H1 (cell line): Measurements from ENCODE around the gene FAM9C. TPM values are rescaled to one million over a fixed set of nuclear protein-coding genes. Genes with fewer than 3 reads are reported as not detected.

Source experiments
- CTCF ChIA-PET: fragments of 300-600 bp; sonication (Branson Sonifier 250); formaldehyde crosslinking; loops from one replicate; lab custom pipeline; 2021; ENCODE audit not compliant: partially characterized antibody; lab: Charles Lee
- POLR2A ChIA-PET: fragments of 300-600 bp; sonication (Branson Sonifier 250); formaldehyde crosslinking; loops from one replicate; lab custom pipeline; 2021; ENCODE audit warnings: inconsistent platforms; ENCODE audit not compliant: partially characterized antibody; lab: Charles Lee
- DNase-seq, 2 experiments: peaks; one replicate each; pipeline versions ENCODE4 v3.0.0 to v3.0.0-alpha.2; 2010 to 2022; ENCODE audit warnings: low spot score in 2 of 2, low read depth in 1 of 2, mixed read lengths in 1 of 2
- FAIRE-seq: peaks from 2 replicates; lab custom pipeline; 2011; peaks lifted over from hg19 to GRCh38; lab: Jason Lieb, UNC
- H2AFZ ChIP-seq: 2 replicates; pipeline ENCODE4 v1.8.1; 2012; ENCODE audit warnings: low read length, inconsistent platforms
- H2AK5ac ChIP-seq: 2 replicates; pipeline ENCODE4 v1.6.1; 2013; ENCODE audit warnings: low read depth, low read length
- H2BK120ac ChIP-seq: replicated peaks from 2 replicates; pipeline ENCODE3; 2013; ENCODE audit warnings: low read depth, low read length, inconsistent platforms
- H2BK12ac ChIP-seq: 2 replicates; pipeline ENCODE4 v1.6.1; 2013; ENCODE audit warnings: low read depth, low read length
- H2BK15ac ChIP-seq: 2 replicates; pipeline ENCODE4 v1.6.1; 2013; ENCODE audit warnings: low read length
- H2BK20ac ChIP-seq: 2 replicates; pipeline ENCODE4 v1.6.1; 2013; ENCODE audit warnings: low read length
- H2BK5ac ChIP-seq: 2 replicates; pipeline ENCODE4 v1.6.1; 2013; ENCODE audit warnings: low read depth, low read length
- H3K14ac ChIP-seq: 2 replicates; pipeline ENCODE4 v1.6.1; 2013; ENCODE audit warnings: inconsistent platforms; ENCODE audit not compliant: insufficient read length
- H3K18ac ChIP-seq: 2 replicates; pipeline ENCODE4 v1.6.1; 2013; ENCODE audit warnings: low read length; ENCODE audit errors: extremely low read depth
- H3K23ac ChIP-seq: 2 replicates; pipeline ENCODE4 v1.6.1; 2013; ENCODE audit warnings: inconsistent platforms; ENCODE audit not compliant: insufficient read length
- H3K23me2 ChIP-seq: 2 replicates; pipeline ENCODE4 v1.6.1; 2013; ENCODE audit warnings: low read depth, low read length
- H3K27ac ChIP-seq: 2 replicates; pipeline ENCODE4 v1.6.1; 2011; ENCODE audit warnings: low read depth, low read length, inconsistent platforms
- H3K27me3 ChIP-seq, 4 experiments: replicated peaks in 1 of 4; 1 replicate in 1 of 4; 2 replicates in 3 of 4; pipeline versions ENCODE4 v1.6.1 to v1.8.1; 2011 to 2013; ENCODE audit warnings: low read length in 3 of 4, mild to moderate bottlenecking in 3 of 4, inconsistent platforms in 2 of 4, mixed read lengths in 2 of 4, moderate library complexity in 1 of 4; ENCODE audit not compliant: control insufficient read depth in 3 of 4, insufficient read depth in 3 of 4; ENCODE audit errors: extremely low read depth in 1 of 4
- H3K36me3 ChIP-seq, 4 experiments: 2 replicates each; pipeline versions ENCODE4 v1.6.1 to v1.8.1; 2011 to 2013; ENCODE audit warnings: mild to moderate bottlenecking in 4 of 4, low read length in 3 of 4, moderate library complexity in 2 of 4, control low read depth in 1 of 4, inconsistent platforms in 1 of 4; ENCODE audit not compliant: insufficient read depth in 4 of 4, control insufficient read depth in 2 of 4
- H3K4ac ChIP-seq: replicated peaks from 2 replicates; pipeline ENCODE3; 2013; ENCODE audit warnings: low read length, low read depth, mixed read lengths, inconsistent platforms; ENCODE audit not compliant: insufficient read length
- H3K4me1 ChIP-seq, 4 experiments: replicated peaks in 1 of 4; 1 replicate in 1 of 4; 2 replicates in 3 of 4; pipeline versions ENCODE4 v1.6.1 to v1.8.1; 2011 to 2013; ENCODE audit warnings: low read length in 3 of 4, inconsistent platforms in 2 of 4, mixed read lengths in 1 of 4; ENCODE audit not compliant: insufficient read depth in 4 of 4, control insufficient read depth in 3 of 4
- H3K4me2 ChIP-seq, 2 experiments: 2 replicates each; pipeline versions ENCODE4 v1.6.1 to v1.8.1; 2011 to 2013; ENCODE audit warnings: low read depth in 2 of 2, low read length in 2 of 2, control low read depth in 1 of 2, inconsistent platforms in 1 of 2, mild to moderate bottlenecking in 1 of 2; ENCODE audit not compliant: insufficient read depth in 1 of 2
- H3K4me3 ChIP-seq, 4 experiments: fragments of 200-600, 300-600 bp in 1 of 4; sonication (generic), shearing (Covaris generic), sonication (Bioruptor Twin) in 1 of 4; 2 replicates each; pipeline versions ENCODE4 v1.5.1 to v1.8.1; 2011 to 2016; ENCODE audit warnings: low read length in 4 of 4, low read depth in 3 of 4, control low read depth in 2 of 4, inconsistent platforms in 2 of 4, mild to moderate bottlenecking in 2 of 4, mixed read lengths in 1 of 4, moderate library complexity in 1 of 4; ENCODE audit not compliant: insufficient read depth in 2 of 4; ENCODE audit errors: extremely low read depth in 1 of 4
- H3K56ac ChIP-seq: replicated peaks from 2 replicates; pipeline ENCODE3; 2013; ENCODE audit warnings: low read depth, mild to moderate bottlenecking, mixed read lengths, low read length, inconsistent platforms; ENCODE audit not compliant: insufficient read length
- H3K79me1 ChIP-seq: 2 replicates; pipeline ENCODE4 v1.6.1; 2013; ENCODE audit warnings: low read depth, low read length, control low read depth
- H3K79me2 ChIP-seq, 2 experiments: 2 replicates each; pipeline versions ENCODE4 v1.6.1 to v1.8.1; 2012 to 2013; ENCODE audit warnings: low read length in 2 of 2, mild to moderate bottlenecking in 2 of 2, inconsistent platforms in 1 of 2; ENCODE audit not compliant: insufficient read depth in 2 of 2, control insufficient read depth in 1 of 2
- H3K9ac ChIP-seq, 4 experiments: replicated peaks in 1 of 4; 1 replicate in 1 of 4; 2 replicates in 3 of 4; pipeline versions ENCODE4 v1.6.1 to v1.8.1; 2011 to 2013; ENCODE audit warnings: low read depth in 3 of 4, low read length in 3 of 4, control low read depth in 2 of 4, mild to moderate bottlenecking in 2 of 4, moderate library complexity in 2 of 4, inconsistent platforms in 1 of 4; ENCODE audit errors: extremely low read depth in 1 of 4
- H3K9me3 ChIP-seq, 2 experiments: 2 replicates each; pipeline versions ENCODE4 v1.6.1 to v1.8.1; 2012 to 2013; ENCODE audit warnings: mild to moderate bottlenecking in 2 of 2, moderate library complexity in 2 of 2, control low read depth in 1 of 2, inconsistent platforms in 1 of 2, low read depth in 1 of 2, low read length in 1 of 2, mixed read lengths in 1 of 2; ENCODE audit not compliant: insufficient read depth in 2 of 2
- H4K20me1 ChIP-seq, 2 experiments: replicated peaks in 1 of 2; 2 replicates each; pipeline versions ENCODE3 to v1.8.1; 2011 to 2013; ENCODE audit warnings: inconsistent platforms in 2 of 2, low read length in 2 of 2, mild to moderate bottlenecking in 1 of 2; ENCODE audit not compliant: insufficient read depth in 2 of 2, control insufficient read depth in 1 of 2
- H4K5ac ChIP-seq: 2 replicates; pipeline ENCODE4 v1.6.1; 2013; ENCODE audit warnings: low read length, low read depth, mixed read lengths, inconsistent platforms; ENCODE audit not compliant: insufficient read length
- H4K8ac ChIP-seq: 2 replicates; pipeline ENCODE4 v1.8.0; 2013; ENCODE audit warnings: mild to moderate bottlenecking, moderate library complexity, low read length, inconsistent platforms; ENCODE audit not compliant: insufficient read depth; ENCODE audit errors: extremely low read depth
- H4K91ac ChIP-seq: replicated peaks from 2 replicates; pipeline ENCODE3; 2013; ENCODE audit warnings: low read length, mixed read lengths, inconsistent platforms; ENCODE audit not compliant: insufficient read length
- BCL11A ChIP-seq, 2 experiments: IDR thresholded peaks; one replicate each; pipeline ENCODE4 v1.6.1; 2011; ENCODE audit warnings: low read depth in 2 of 2, low read length in 2 of 2, mild to moderate bottlenecking in 2 of 2
- GABPA ChIP-seq: IDR thresholded peaks from 2 replicates; pipeline ENCODE4 v1.6.1; 2011; ENCODE audit warnings: mild to moderate bottlenecking, low read length, moderate library complexity, borderline replicate concordance; ENCODE audit not compliant: insufficient read depth
- PHF8 ChIP-seq: fragments of 200-600 bp; sonication (generic); conservative IDR thresholded peaks from 2 replicates; pipeline ENCODE4 v1.7.1; 2012; ENCODE audit warnings: low read depth, mild to moderate bottlenecking, inconsistent platforms, low read length, moderate library complexity
- POLR2A ChIP-seq, 2 experiments: IDR thresholded peaks; 1 replicate in 1 of 2; 2 replicates in 1 of 2; pipeline ENCODE4 v1.6.1; 2011; ENCODE audit warnings: low read depth in 2 of 2, low read length in 2 of 2, mild to moderate bottlenecking in 2 of 2; ENCODE audit errors: control extremely low read depth in 1 of 2
- RNF2 ChIP-seq: fragments of 200-900, 300-1000 bp; sonication (generic); IDR thresholded peaks from 2 replicates; pipeline ENCODE4 v1.7.1; 2016; ENCODE audit warnings: borderline replicate concordance, low read depth, mild to moderate bottlenecking, antibody characterized with exemption, low read length; ENCODE audit not compliant: poor library complexity, severe bottlenecking; ENCODE audit errors: missing control alignments
- TAF7 ChIP-seq: optimal IDR thresholded peaks from 2 replicates; pipeline ENCODE3; 2011; ENCODE audit warnings: low read depth, mild to moderate bottlenecking, inconsistent platforms, low read length, moderate library complexity, borderline replicate concordance
- ZNF274 ChIP-seq: IDR thresholded peaks from 2 replicates; pipeline ENCODE4 v1.7.0; 2012; ENCODE audit warnings: low read length, borderline replicate concordance; ENCODE audit errors: extremely low read depth
- WGBS, 2 experiments: shearing (Covaris generic) in 1 of 2; methylation state at CpG; one replicate each; pipeline versions ENCODE4 v1.1.6 to v1.1.7; 2013 to 2015; ENCODE audit warnings: low lambda C conversion rate in 2 of 2, mixed read lengths in 2 of 2, inconsistent platforms in 1 of 2, low coverage in 1 of 2, missing lambda C conversion rate in 1 of 2; ENCODE audit not compliant: insufficient replicate concordance in 2 of 2, insufficient coverage in 1 of 2, insufficient read length in 1 of 2; ENCODE audit errors: extremely low coverage in 1 of 2, missing lambda C conversion rate in 1 of 2; 5-methylcytosine and 5-hydroxymethylcytosine counted together
- polyA plus RNA-seq, 7 experiments: library from polyadenylated mRNA; depleted of rRNA in 3 of 7; stranded (reverse) in 5 of 7; unstranded in 2 of 7; fragments of >200 nt in 5 of 7; fragments of 200-250 nt in 2 of 7; gene quantifications; 1 replicate in 5 of 7; 2 replicates in 1 of 7; 4 replicates in 1 of 7; pipeline versions ENCODE4 v1.2.1 to v1.2.3, GENCODE V29; 2011 to 2013; ENCODE audit warnings: missing spikeins in 2 of 7, mixed read lengths in 2 of 7
- total RNA-seq: library from RNA; stranded (reverse); fragmentation: NEBNext Ultra II Directional; extraction: Animal tissue kit (Norgen Biotek cat#: 25700); gene quantifications from 2 replicates; pipeline ENCODE4 v1.2.1, GENCODE V29; 2021

FAM9C gene
- total and polyA plus RNA-seq, 2 of the 8 experiments (the other 6 are each of a cell fraction or from before 2014, with no cell fraction given) = not detected

GRCh38 chrX:13014111-13015096, 30.0 kb downstream of the FAM9C start:
- Histone ChIP-seq H2AFZ (no peak overlapping the region), H3K4me1 (peaks cover 0 to 8% (median 0%) of the 10 kb centered on the region in 4 experiments; a peak in 1 of 7 replicates), H3K18ac (no peak overlapping the region), H3K36me3 (no peaks in the 10 kb centered on the region), H4K8ac (no peak overlapping the region), H2BK12ac (no peak overlapping the region), H3K9ac (no peak overlapping the region), H3K79me2 (no peaks in the 10 kb centered on the region), H3K79me1 (no peaks in the 10 kb centered on the region), H3K27me3 (no peaks in the 10 kb centered on the region), H2BK15ac (no peak overlapping the region), H4K5ac (no peak overlapping the region), H3K23ac (no peak overlapping the region), H3K14ac (no peak overlapping the region), H3K23me2 (no peaks in the 10 kb centered on the region)
- DNase-seq = no peak
- no peak for FAIRE-seq
- CTCF ChIA-PET = no interaction called here
- TF ChIP-seq TAF7 (no peak), ZNF274 (no peak), PHF8 (no peak), BCL11A (IDR thresholded peaks at IDR 0.05; ENCODE audit: low read depth in 2 of 2, low read length in 2 of 2) (no peak), GABPA (no peak), POLR2A (IDR thresholded peaks at IDR 0.05; ENCODE audit: control extremely low read depth in 1 of 2, low read depth in 2 of 2, low read length in 2 of 2) (no peak), RNF2 (no peak)
- TF ChIP-seq, all 59 proteins: peak for 0
- Histone ChIP-seq H3K4me3 (no peak overlapping the region), H2AK5ac (no peak overlapping the region), H3K4me2 (no peak overlapping the region), H4K91ac (no peak overlapping the region), H2BK20ac (no peak overlapping the region), H3K27ac (no peak overlapping the region), H3K9me3 (no peaks in the 10 kb centered on the region), H3K4ac (no peak overlapping the region), H2BK120ac (no peak overlapping the region), H3K56ac (no peak overlapping the region), H2BK5ac (no peak overlapping the region), H4K20me1 (no peaks in the 10 kb centered on the region)
- POLR2A ChIA-PET = interaction anchor here (0.6 to 1.3 kb wide), 3 partner anchors 37 to 106 kb away, joined by 3 to 4 read pairs (median 4); no protein-coding TSS in a partner anchor
- WGBS, 2 experiments = 69% methylated on average over 7 of the region's 7 CpGs; no CpG with 5 or more reads in 1 of the 2 experiments
